ENCODE data around the gene ANKIB1. TPM values are rescaled to one million over a fixed set of nuclear protein-coding genes. Genes with fewer than 3 reads are reported as not detected.

The ANKIB1 gene
- total RNA-seq, 1 donor from 2014 or later: 31.3 TPM

DNA sequence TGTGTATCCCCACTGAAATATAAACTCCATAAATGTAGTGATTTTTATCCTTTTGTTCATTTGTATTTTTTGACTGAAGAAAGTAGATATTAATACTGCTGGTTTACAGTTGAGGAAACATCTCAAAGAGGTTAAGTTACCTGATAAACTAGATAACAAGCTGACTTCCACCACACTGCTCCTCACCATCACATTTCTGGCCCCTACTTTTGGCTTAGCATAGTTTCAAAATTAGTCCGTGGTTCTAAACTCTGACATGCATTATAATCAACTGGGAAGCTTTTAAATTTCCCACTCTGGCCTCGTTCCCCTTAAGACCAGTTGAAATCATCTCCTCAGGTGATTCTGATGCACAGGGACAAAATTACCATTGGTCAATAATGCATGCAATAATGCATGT is 43.5 kb downstream of the ANKIB1 start:
- Histone ChIP-seq H3K27me3 (ENCODE audit: control insufficient read depth in 3 of 3, insufficient read depth in 3 of 3, low read length in 3 of 3) (no peaks in the 10 kb centered on the region), H3K36me3 (ENCODE audit: control insufficient read depth in 3 of 3, insufficient read depth in 3 of 3, low read length in 3 of 3) (no peaks in the 10 kb centered on the region), H3K27ac (ENCODE audit: low read depth, low read length) (no peak overlapping the region), H3K4me3 (ENCODE audit: low read length in 3 of 3) (no peak overlapping the region), H3K9ac (ENCODE audit: low read depth in 1 of 3, low read length in 3 of 3) (no peak overlapping the region), H3K9me3 (ENCODE audit: control insufficient read depth in 3 of 3, low read length in 3 of 3) (no peaks in the 10 kb centered on the region), H3K4me1 (ENCODE audit: control insufficient read depth in 3 of 3, insufficient read depth in 3 of 3, low read length in 3 of 3) (peaks cover 0 to 2% (median 0%) of the 10 kb centered on the region in 3 donors)

DNA sequence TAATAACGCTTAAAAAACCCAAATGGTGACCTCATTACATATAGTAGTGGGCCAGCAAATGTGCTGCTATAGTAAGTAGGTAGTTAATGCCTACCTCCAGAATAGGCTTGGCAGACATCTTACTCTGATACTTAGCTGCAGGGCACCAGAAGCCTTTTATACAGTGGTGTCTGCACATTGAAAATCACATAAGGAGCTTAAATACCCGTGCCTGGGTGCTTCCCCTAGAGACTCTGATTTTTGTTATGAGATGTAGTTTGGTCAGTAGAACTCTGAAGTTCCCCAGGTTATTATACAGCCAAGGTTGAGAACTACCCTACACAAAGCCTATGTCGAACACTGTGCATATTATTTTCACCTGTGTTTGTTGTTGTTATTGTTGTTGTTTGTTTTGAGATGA is 47.2 kb downstream of the ANKIB1 start:
- Histone ChIP-seq H3K9ac (ENCODE audit: low read depth in 1 of 3, low read length in 3 of 3) (no peak overlapping the region), H3K4me3 (ENCODE audit: low read length in 3 of 3) (no peak overlapping the region), H3K27ac (ENCODE audit: low read depth, low read length) (no peak overlapping the region), H3K36me3 (ENCODE audit: control insufficient read depth in 3 of 3, insufficient read depth in 3 of 3, low read length in 3 of 3) (no peaks in the 10 kb centered on the region), H3K4me1 (ENCODE audit: control insufficient read depth in 3 of 3, insufficient read depth in 3 of 3, low read length in 3 of 3) (peaks cover 0 to 6% (median 2%) of the 10 kb centered on the region in 3 donors), H3K27me3 (ENCODE audit: control insufficient read depth in 3 of 3, insufficient read depth in 3 of 3, low read length in 3 of 3) (no peaks in the 10 kb centered on the region), H3K9me3 (ENCODE audit: control insufficient read depth in 3 of 3, low read length in 3 of 3) (no peaks in the 10 kb centered on the region)

DNA sequence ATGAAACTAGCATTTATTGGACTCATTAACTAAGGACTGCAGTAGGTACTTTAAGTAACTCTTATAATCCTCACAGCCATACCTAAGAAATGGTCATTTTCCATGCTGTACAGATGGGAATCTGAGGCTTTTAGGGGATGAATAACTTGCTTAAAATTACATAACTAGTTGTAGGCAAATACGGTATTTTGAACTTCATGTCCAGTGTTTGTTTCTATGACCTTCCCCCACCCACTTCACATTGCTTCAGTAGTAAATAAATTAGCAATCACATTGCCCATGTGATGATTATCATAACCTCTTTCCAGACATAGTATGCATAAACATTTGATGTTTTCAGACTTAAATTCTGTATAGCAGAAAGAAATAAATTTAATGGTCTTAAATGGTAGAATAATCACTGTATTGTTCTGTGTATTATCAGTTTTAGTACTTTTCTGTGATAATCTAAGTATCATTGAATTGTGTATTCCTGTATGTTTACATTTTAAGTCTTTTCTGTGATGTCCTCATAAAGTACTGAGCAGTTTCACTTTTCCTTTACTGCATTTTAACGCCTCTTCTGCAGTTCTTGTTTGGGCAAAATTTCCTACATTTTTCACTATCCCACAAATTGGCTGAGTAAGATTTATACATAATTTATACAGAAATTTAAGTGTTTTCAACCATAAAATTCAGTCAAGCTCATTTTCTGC is 48.3 kb downstream of the ANKIB1 start:
- H3K36me3 ChIP-seq (ENCODE audit: control insufficient read depth in 3 of 3, insufficient read depth in 3 of 3, low read length in 3 of 3): no peaks in the 10 kb centered on the region
- no peak overlapping the region for H3K27ac ChIP-seq (ENCODE audit: low read depth, low read length)
- H3K27me3 ChIP-seq (ENCODE audit: control insufficient read depth in 3 of 3, insufficient read depth in 3 of 3, low read length in 3 of 3): no peaks in the 10 kb centered on the region
- no peaks in the 10 kb centered on the region for H3K9me3 ChIP-seq (ENCODE audit: control insufficient read depth in 3 of 3, low read length in 3 of 3)
- H3K4me3 ChIP-seq (ENCODE audit: low read length in 3 of 3): no peak overlapping the region
- peaks cover 0 to 6% (median 2%) of the 10 kb centered on the region in 3 donors for H3K4me1 ChIP-seq (ENCODE audit: control insufficient read depth in 3 of 3, insufficient read depth in 3 of 3, low read length in 3 of 3)
- no peak overlapping the region for H3K9ac ChIP-seq (ENCODE audit: low read depth in 1 of 3, low read length in 3 of 3)

DNA sequence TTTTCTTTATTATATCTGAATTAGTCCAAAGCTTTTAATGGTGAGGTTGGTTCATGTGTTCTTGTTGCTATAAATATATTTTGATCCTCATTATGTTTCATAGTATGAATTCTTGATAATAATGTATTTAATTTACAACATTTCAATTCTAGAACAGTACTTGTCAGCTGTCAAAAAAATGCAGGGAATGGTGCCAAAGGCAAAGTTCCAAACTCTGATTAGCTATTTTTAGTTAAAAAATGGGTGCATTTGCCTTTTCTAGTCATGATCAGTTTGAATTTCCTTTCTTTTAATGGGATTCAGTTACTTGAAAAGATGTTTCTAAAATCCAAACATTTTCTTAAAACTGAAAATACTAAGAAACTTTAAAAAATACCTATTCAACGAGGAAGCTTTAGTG is 49.6 kb downstream of the ANKIB1 start:
- H3K27me3 ChIP-seq (ENCODE audit: control insufficient read depth in 3 of 3, insufficient read depth in 3 of 3, low read length in 3 of 3): no peaks in the 10 kb centered on the region
- H3K4me1 ChIP-seq (ENCODE audit: control insufficient read depth in 3 of 3, insufficient read depth in 3 of 3, low read length in 3 of 3): peaks cover 0 to 6% (median 2%) of the 10 kb centered on the region in 3 donors
- no peak overlapping the region for H3K27ac ChIP-seq (ENCODE audit: low read depth, low read length)
- H3K9me3 ChIP-seq (ENCODE audit: control insufficient read depth in 3 of 3, low read length in 3 of 3): no peaks in the 10 kb centered on the region
- no peak overlapping the region for H3K4me3 ChIP-seq (ENCODE audit: low read length in 3 of 3)
- no peaks in the 10 kb centered on the region for H3K36me3 ChIP-seq (ENCODE audit: control insufficient read depth in 3 of 3, insufficient read depth in 3 of 3, low read length in 3 of 3)
- no peak overlapping the region for H3K9ac ChIP-seq (ENCODE audit: low read depth in 1 of 3, low read length in 3 of 3)

DNA sequence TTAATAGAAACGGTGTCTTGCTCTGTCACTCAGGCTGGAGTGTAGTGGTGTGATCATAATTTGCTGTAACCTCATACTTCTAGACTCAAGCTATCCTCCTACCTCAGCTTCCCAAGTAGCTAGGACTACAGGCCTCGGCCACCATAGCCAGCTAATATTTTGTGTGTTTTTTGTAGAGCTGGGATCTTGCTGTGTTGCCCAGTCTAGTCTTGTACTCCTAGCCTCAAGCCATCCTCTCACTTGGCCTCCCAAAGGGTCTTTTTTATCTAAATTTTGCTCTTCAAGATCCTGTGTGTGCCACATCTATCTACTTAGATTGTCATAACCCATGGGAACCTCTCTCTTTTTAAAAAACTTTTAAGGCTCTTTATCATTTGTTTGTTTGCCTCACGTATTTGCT is 50.5 kb downstream of the ANKIB1 start:
- H3K9me3 ChIP-seq (ENCODE audit: control insufficient read depth in 3 of 3, low read length in 3 of 3): no peaks in the 10 kb centered on the region
- no peaks in the 10 kb centered on the region for H3K27me3 ChIP-seq (ENCODE audit: control insufficient read depth in 3 of 3, insufficient read depth in 3 of 3, low read length in 3 of 3)
- peaks cover 0 to 6% (median 2%) of the 10 kb centered on the region in 3 donors for H3K4me1 ChIP-seq (ENCODE audit: control insufficient read depth in 3 of 3, insufficient read depth in 3 of 3, low read length in 3 of 3)
- H3K9ac ChIP-seq (ENCODE audit: low read depth in 1 of 3, low read length in 3 of 3): no peak overlapping the region
- no peak overlapping the region for H3K27ac ChIP-seq (ENCODE audit: low read depth, low read length)
- H3K36me3 ChIP-seq (ENCODE audit: control insufficient read depth in 3 of 3, insufficient read depth in 3 of 3, low read length in 3 of 3): no peaks in the 10 kb centered on the region
- H3K4me3 ChIP-seq (ENCODE audit: low read length in 3 of 3): no peak overlapping the region

DNA sequence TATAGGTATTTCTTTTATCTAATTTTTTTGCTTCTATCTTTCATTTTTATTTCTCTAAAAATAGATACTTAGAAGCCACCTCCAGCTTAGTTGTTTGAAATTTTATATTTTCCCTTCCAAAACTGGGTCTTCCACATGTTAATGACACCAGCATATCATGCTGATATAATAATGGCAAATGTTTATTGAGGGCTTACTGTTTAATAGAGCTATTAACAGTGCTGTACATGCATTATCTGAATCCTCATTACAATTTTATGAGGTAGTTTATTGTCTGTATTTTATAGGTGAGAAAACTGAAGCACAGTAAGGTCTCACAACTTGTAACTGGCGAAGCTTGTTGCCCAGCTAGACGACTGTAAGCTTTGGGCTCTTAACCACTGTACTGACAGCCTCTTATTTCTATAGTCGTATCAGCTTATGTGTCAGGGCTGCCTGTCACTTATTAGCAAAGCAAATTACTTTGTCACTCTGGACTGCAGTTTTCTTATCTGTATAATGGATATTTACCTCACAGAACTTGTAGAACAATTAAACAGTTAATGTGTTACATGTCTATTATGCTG is 51.2 kb downstream of the ANKIB1 start:
- no peaks in the 10 kb centered on the region for H3K9me3 ChIP-seq (ENCODE audit: control insufficient read depth in 3 of 3, low read length in 3 of 3)
- peaks cover 0 to 6% (median 2%) of the 10 kb centered on the region in 3 donors for H3K4me1 ChIP-seq (ENCODE audit: control insufficient read depth in 3 of 3, insufficient read depth in 3 of 3, low read length in 3 of 3)
- H3K9ac ChIP-seq (ENCODE audit: low read depth in 1 of 3, low read length in 3 of 3): no peak overlapping the region
- no peaks in the 10 kb centered on the region for H3K27me3 ChIP-seq (ENCODE audit: control insufficient read depth in 3 of 3, insufficient read depth in 3 of 3, low read length in 3 of 3)
- H3K36me3 ChIP-seq (ENCODE audit: control insufficient read depth in 3 of 3, insufficient read depth in 3 of 3, low read length in 3 of 3): no peaks in the 10 kb centered on the region
- H3K4me3 ChIP-seq (ENCODE audit: low read length in 3 of 3): no peak overlapping the region
- H3K27ac ChIP-seq (ENCODE audit: low read depth, low read length): no peak overlapping the region

DNA sequence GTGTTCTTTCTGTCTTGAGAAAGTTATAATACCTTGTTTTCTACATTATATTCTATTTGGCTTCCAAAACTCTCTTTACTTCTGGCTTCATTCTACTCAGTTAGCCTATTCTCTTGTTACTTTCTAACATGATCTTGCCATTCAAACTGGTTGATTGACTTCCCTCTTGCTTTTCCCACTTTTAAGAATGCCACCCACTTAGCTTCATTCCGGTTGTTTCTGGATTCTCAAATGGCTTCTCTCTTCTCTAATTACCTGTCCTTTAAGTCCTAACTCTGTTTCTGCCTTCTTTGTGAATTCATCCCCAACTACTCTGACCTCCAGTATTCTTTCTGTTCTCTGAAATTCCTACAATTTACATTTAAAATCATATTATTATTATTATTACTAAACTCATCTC is 52.0 kb downstream of the ANKIB1 start:
- Histone ChIP-seq H3K9me3 (ENCODE audit: control insufficient read depth in 3 of 3, low read length in 3 of 3) (no peaks in the 10 kb centered on the region), H3K27ac (ENCODE audit: low read depth, low read length) (no peak overlapping the region), H3K9ac (ENCODE audit: low read depth in 1 of 3, low read length in 3 of 3) (no peak overlapping the region), H3K4me3 (ENCODE audit: low read length in 3 of 3) (no peak overlapping the region), H3K27me3 (ENCODE audit: control insufficient read depth in 3 of 3, insufficient read depth in 3 of 3, low read length in 3 of 3) (no peaks in the 10 kb centered on the region), H3K36me3 (ENCODE audit: control insufficient read depth in 3 of 3, insufficient read depth in 3 of 3, low read length in 3 of 3) (no peaks in the 10 kb centered on the region), H3K4me1 (ENCODE audit: control insufficient read depth in 3 of 3, insufficient read depth in 3 of 3, low read length in 3 of 3) (peaks cover 0 to 6% (median 2%) of the 10 kb centered on the region in 3 donors)

DNA sequence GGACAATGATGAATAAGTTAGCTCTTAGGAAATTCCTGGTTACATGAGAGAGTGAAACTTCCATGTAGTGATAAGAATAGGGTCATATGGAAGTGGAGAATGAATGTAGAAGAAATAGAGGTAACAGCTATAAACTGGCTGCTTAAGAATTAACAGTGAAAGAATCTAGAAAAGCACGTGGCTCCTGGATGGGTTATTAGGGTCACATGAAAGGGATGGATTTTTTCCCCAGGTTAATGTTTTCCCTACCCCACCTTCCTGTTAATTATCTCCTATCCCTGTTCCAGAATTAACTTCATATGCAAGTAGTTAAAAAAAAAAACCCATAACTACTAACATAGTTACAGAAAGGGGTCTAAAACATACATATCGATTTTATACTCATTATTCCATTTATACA is 58.0 kb downstream of the ANKIB1 start:
- no peaks in the 10 kb centered on the region for H3K4me1 ChIP-seq (ENCODE audit: control insufficient read depth in 3 of 3, insufficient read depth in 3 of 3, low read length in 3 of 3)
- no peak overlapping the region for H3K9ac ChIP-seq (ENCODE audit: low read depth in 1 of 3, low read length in 3 of 3)
- no peak overlapping the region for H3K27ac ChIP-seq (ENCODE audit: low read depth, low read length)
- H3K27me3 ChIP-seq (ENCODE audit: control insufficient read depth in 3 of 3, insufficient read depth in 3 of 3, low read length in 3 of 3): no peaks in the 10 kb centered on the region
- peaks cover 0 to 3% (median 2%) of the 10 kb centered on the region in 3 donors for H3K36me3 ChIP-seq (ENCODE audit: control insufficient read depth in 3 of 3, insufficient read depth in 3 of 3, low read length in 3 of 3)
- no peak overlapping the region for H3K4me3 ChIP-seq (ENCODE audit: low read length in 3 of 3)
- no peaks in the 10 kb centered on the region for H3K9me3 ChIP-seq (ENCODE audit: control insufficient read depth in 3 of 3, low read length in 3 of 3)

DNA sequence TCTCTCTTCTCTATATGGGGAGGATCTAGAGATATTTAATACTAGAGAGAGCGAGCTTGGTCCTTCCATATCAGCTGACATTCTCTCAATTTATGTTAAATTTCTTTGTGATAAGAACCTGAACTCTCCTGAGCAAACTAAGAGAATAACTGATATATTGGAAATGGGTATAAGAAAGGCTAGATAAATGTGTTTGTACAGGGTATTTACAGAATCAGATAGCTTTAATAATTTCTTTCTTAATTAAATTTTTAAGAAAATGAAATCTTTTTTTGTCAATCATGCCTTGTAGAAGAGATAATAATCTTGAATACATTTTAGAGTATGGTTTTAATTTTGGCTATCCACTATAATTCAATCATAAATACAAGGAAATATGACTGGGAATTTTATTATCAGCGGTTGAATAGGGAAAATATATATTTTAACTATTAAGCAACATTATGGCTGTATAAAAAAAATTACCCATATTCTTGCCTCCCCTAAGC is 58.7 kb downstream of the ANKIB1 start:
- H3K27ac ChIP-seq (ENCODE audit: low read depth, low read length): no peak overlapping the region
- H3K9me3 ChIP-seq (ENCODE audit: control insufficient read depth in 3 of 3, low read length in 3 of 3): no peaks in the 10 kb centered on the region
- peaks cover 2 to 4% (median 3%) of the 10 kb centered on the region in 3 donors for H3K36me3 ChIP-seq (ENCODE audit: control insufficient read depth in 3 of 3, insufficient read depth in 3 of 3, low read length in 3 of 3)
- no peak overlapping the region for H3K9ac ChIP-seq (ENCODE audit: low read depth in 1 of 3, low read length in 3 of 3)
- no peak overlapping the region for H3K4me3 ChIP-seq (ENCODE audit: low read length in 3 of 3)
- H3K4me1 ChIP-seq (ENCODE audit: control insufficient read depth in 3 of 3, insufficient read depth in 3 of 3, low read length in 3 of 3): no peaks in the 10 kb centered on the region
- no peaks in the 10 kb centered on the region for H3K27me3 ChIP-seq (ENCODE audit: control insufficient read depth in 3 of 3, insufficient read depth in 3 of 3, low read length in 3 of 3)

DNA sequence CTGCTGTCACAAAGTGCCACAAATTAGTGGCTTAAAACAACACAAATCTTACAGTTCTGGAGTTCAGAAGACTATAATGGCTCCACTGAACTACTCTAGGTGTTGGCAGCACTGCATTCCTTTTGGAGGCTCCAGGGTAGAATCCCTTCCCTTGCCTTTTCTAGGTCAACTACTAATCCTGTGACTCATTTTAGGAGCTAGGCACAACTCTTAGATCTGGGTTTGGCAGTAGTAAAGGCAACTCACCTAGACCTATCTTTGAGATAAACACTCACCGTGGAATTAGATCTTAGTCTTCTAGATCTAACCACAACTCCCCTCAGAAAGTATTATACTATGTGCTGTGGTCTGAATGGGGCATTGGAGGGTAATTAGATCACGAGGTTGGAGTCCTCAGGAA is 60.4 kb downstream of the ANKIB1 start:
- Histone ChIP-seq H3K9ac (ENCODE audit: low read depth in 1 of 3, low read length in 3 of 3) (no peak overlapping the region), H3K4me3 (ENCODE audit: low read length in 3 of 3) (no peak overlapping the region), H3K27ac (ENCODE audit: low read depth, low read length) (no peak overlapping the region), H3K4me1 (ENCODE audit: control insufficient read depth in 3 of 3, insufficient read depth in 3 of 3, low read length in 3 of 3) (no peaks in the 10 kb centered on the region), H3K36me3 (ENCODE audit: control insufficient read depth in 3 of 3, insufficient read depth in 3 of 3, low read length in 3 of 3) (peaks cover 2 to 4% (median 3%) of the 10 kb centered on the region in 3 donors), H3K9me3 (ENCODE audit: control insufficient read depth in 3 of 3, low read length in 3 of 3) (no peaks in the 10 kb centered on the region), H3K27me3 (ENCODE audit: control insufficient read depth in 3 of 3, insufficient read depth in 3 of 3, low read length in 3 of 3) (no peaks in the 10 kb centered on the region)

All from skeletal muscle tissue (tissue), 4 donors.